ENCODE measurements around the gene LNX1. TPM values are rescaled to one million over a fixed set of nuclear protein-coding genes. Genes with fewer than 3 reads are reported as not detected.

The LNX1 gene
- total RNA-seq, 1 experiment from 2014 or later = 1.7 TPM

- TF ChIP-seq CTCF (conservative IDR thresholded peaks at IDR 0.05) = no peak
- Histone ChIP-seq H2BK120ac (ENCODE audit: low read depth, low read length, poor library complexity, severe bottlenecking) (no peak overlapping the region), H2AFZ (ENCODE audit: low read length) (no peak overlapping the region), H3K18ac (ENCODE audit: insufficient read length, low read depth, low read length) (no peak overlapping the region), H2BK20ac (ENCODE audit: low read depth, low read length, poor library complexity, severe bottlenecking) (no peak overlapping the region), H3K79me2 (ENCODE audit: insufficient read depth, low read length) (no peaks in the 10 kb centered on the region), H2BK15ac (ENCODE audit: low read depth, low read length) (no peak overlapping the region), H3K56ac (ENCODE audit: insufficient read length, low read depth, low read length) (no peak overlapping the region), H3K27ac (ENCODE audit: insufficient read length, low read depth, low read length) (no peak overlapping the region), H3K79me1 (ENCODE audit: insufficient read depth, low read depth, low read length, poor library complexity, severe bottlenecking) (no peaks in the 10 kb centered on the region), H2BK5ac (ENCODE audit: insufficient read length, low read length) (no peak overlapping the region), H3K4ac (ENCODE audit: low read depth, low read length) (no peak overlapping the region), H2AK5ac (ENCODE audit: insufficient read length, low read length) (no peak overlapping the region), H3K9ac (ENCODE audit: extremely low read depth, insufficient read length, low read length) (no peak overlapping the region), H4K20me1 (ENCODE audit: control insufficient read depth, insufficient read depth, insufficient read length) (no peaks in the 10 kb centered on the region), H4K5ac (ENCODE audit: insufficient read length, low read depth, low read length) (no peak overlapping the region), H3K27me3 (ENCODE audit: insufficient read depth, low read length) (no peaks in the 10 kb centered on the region), H3K9me3 (ENCODE audit: control insufficient read depth, low read depth, low read length) (no peaks in the 10 kb centered on the region), H3K4me1 (ENCODE audit: insufficient read depth, low read length) (peaks cover 4% of the 10 kb centered on the region; the same call in 1 of the 2 replicates), H3K23ac (ENCODE audit: insufficient read length, low read depth, low read length) (no peak overlapping the region), H3K14ac (ENCODE audit: insufficient read depth, low read length) (no peak overlapping the region), H3K4me2 (ENCODE audit: insufficient read depth, insufficient read length, low read length) (no peak overlapping the region), H3K23me2 (ENCODE audit: insufficient read length, low read depth, low read length, poor library complexity, severe bottlenecking) (no peaks in the 10 kb centered on the region), H2BK12ac (ENCODE audit: insufficient read length, low read depth, low read length) (no peak overlapping the region), H4K91ac (ENCODE audit: insufficient read length, low read depth, low read length) (no peak overlapping the region), H4K8ac (replicated peaks; ENCODE audit: insufficient read length, low read depth, low read length) (no peak overlapping the region), H3T11ph (ENCODE audit: low read length) (no peak overlapping the region)
- no CpG with 5 or more reads among the region's 4 CpGs for WGBS (ENCODE audit: extremely low coverage, insufficient read length, low lambda C conversion rate)
- Mint-ChIP-seq H3K4me3 (0 out of 5 replicates have a peak overlapping the region, but pooled peaks of 1 of the 2 experiments have one; percentile 75), H3K36me3 (ENCODE audit: insufficient read depth in 1 of 3, low read depth in 3 of 3) (no peaks in the 10 kb centered on the region), H3K9me3 (peaks cover 0 to 9% of the 10 kb centered on the region in 2 experiments; a peak in 2 of 5 replicates), H3K27me3 (ENCODE audit: low read depth) (peaks cover 2% of the 10 kb centered on the region; the same call in 1 of the 2 replicates), H3K4me1 (peaks cover 9 to 12% of the 10 kb centered on the region in 2 experiments), H3K27ac (no peak overlapping the region)
- no peak for DNase-seq
These were observed 27.5 kb downstream of the LNX1 start for GRCh38 chr4:53563824-53564223.
